GM12875 (cell line): Measurements from ENCODE around the gene NCEH1.

ENCODE experiments used
- H3K4me3 ChIP-seq: one replicate; pipeline ENCODE4 v1.5.1; 2011; ENCODE audit warnings: low read depth, low read length, control low read depth
- TF ChIP-seq, protein P1 (sequence below): IDR thresholded peaks from 2 replicates; pipeline ENCODE4 v1.5.1; 2011; ENCODE audit warnings: low read depth, mild to moderate bottlenecking, control low read depth, inconsistent platforms, low read length, moderate library complexity, borderline replicate concordance; ENCODE audit not compliant: insufficient read depth

Gene NCEH1

DNA sequence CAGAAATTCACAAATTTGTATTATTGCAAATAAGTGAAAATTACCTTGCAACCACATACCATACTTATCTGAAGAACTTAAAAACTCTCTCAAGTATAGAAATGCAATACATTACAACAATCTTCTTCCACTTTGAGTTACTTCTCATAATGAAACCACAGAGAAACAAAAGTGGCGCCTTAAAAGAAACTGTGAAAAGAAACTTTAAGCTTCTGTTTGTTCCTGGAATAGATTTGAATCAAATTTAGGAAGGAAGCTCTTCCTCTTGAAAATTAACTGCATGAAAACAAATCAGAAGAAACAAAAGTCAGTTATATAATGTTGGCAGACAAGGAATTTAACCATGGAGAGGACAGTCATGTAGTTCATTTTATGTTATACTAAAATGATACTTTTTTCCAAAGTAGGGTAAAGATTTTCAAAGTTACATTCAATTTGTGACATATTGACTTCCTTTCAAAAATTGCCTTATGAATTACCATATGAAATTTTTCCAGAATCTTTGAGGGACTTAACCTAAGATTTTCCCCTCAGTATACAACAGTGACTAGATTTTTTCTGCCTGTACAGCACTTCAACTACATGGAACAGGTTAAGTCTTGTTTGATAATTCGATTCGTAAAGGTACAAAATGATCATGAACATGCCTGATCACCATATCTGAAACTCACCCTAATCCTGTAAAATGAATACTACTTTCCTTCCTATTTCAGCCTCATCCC lies 130.0 kb downstream of the NCEH1 start:
- TF ChIP-seq, protein P1, sequence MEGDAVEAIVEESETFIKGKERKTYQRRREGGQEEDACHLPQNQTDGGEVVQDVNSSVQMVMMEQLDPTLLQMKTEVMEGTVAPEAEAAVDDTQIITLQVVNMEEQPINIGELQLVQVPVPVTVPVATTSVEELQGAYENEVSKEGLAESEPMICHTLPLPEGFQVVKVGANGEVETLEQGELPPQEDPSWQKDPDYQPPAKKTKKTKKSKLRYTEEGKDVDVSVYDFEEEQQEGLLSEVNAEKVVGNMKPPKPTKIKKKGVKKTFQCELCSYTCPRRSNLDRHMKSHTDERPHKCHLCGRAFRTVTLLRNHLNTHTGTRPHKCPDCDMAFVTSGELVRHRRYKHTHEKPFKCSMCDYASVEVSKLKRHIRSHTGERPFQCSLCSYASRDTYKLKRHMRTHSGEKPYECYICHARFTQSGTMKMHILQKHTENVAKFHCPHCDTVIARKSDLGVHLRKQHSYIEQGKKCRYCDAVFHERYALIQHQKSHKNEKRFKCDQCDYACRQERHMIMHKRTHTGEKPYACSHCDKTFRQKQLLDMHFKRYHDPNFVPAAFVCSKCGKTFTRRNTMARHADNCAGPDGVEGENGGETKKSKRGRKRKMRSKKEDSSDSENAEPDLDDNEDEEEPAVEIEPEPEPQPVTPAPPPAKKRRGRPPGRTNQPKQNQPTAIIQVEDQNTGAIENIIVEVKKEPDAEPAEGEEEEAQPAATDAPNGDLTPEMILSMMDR = no peak
- no peak overlapping the region for H3K4me3 ChIP-seq
